ENCODE measurements around the gene ANP32E. TPM values are rescaled to one million over a fixed set of nuclear protein-coding genes. Genes with fewer than 3 reads are reported as not detected.

ANP32E gene
- total and polyA plus RNA-seq, 4 donors, result 8.8 to 41.5 (median 25.6) TPM

GRCh38 chr1:150180474-150180873 is 55.4 kb downstream of the ANP32E start:
- Histone ChIP-seq H3K4me1 (ENCODE audit: control insufficient read depth in 4 of 4, insufficient read depth in 4 of 4, low read length in 3 of 4) (no peaks in the 10 kb centered on the region), H3K9me3 (ENCODE audit: control insufficient read depth in 4 of 4, low read length in 3 of 4) (no peaks in the 10 kb centered on the region), H3K27me3 (ENCODE audit: control insufficient read depth in 4 of 4, insufficient read depth in 4 of 4, low read length in 3 of 4) (no peaks in the 10 kb centered on the region), H3K9ac (ENCODE audit: low read depth in 1 of 2, low read length in 2 of 2) (no peak overlapping the region), H3K27ac (ENCODE audit: low read depth in 1 of 2, low read length in 2 of 2) (no peak overlapping the region), H3K36me3 (ENCODE audit: control insufficient read depth in 4 of 4, insufficient read depth in 3 of 4, low read depth in 1 of 4, low read length in 3 of 4) (no peaks in the 10 kb centered on the region), H3K4me3 (ENCODE audit: low read depth in 1 of 3, low read length in 3 of 3) (no peak overlapping the region)
- WGBS, result 72% methylated on average over 5 of the region's 5 CpGs
- DNase-seq (ENCODE audit: low spot score), result no peak
- no peak for TF ChIP-seq ATF3 (IDR thresholded peaks at IDR 0.05)
- TF ChIP-seq FOXA1 (IDR thresholded peaks at IDR 0.05), result no peak
- TF ChIP-seq REST (IDR thresholded peaks at IDR 0.05), result no peak
- TF ChIP-seq SP1 (IDR thresholded peaks at IDR 0.05), result no peak
- no peak for TF ChIP-seq ZBTB33 (IDR thresholded peaks at IDR 0.05)
- TF ChIP-seq MAX (IDR thresholded peaks at IDR 0.05), result no peak
- TF ChIP-seq CTCF (IDR thresholded peaks at IDR 0.05; ENCODE audit: low read depth, low read length, missing input control), result no peak
- no peak for TF ChIP-seq YY1 (IDR thresholded peaks at IDR 0.05)
- no peak for TF ChIP-seq RAD21 (IDR thresholded peaks at IDR 0.05)
- TF ChIP-seq HNF4A (conservative IDR thresholded peaks at IDR 0.05), result no peak
- TF ChIP-seq EGR1 (IDR thresholded peaks at IDR 0.05; ENCODE audit: low read depth in 2 of 2), result no peak
- no peak for TF ChIP-seq JUND (IDR thresholded peaks at IDR 0.05)
- TF ChIP-seq RXRA (IDR thresholded peaks at IDR 0.05), result no peak
- TF ChIP-seq GABPA (IDR thresholded peaks at IDR 0.05 in 1 of 2, conservative IDR thresholded peaks at IDR 0.05 in 1 of 2), result no peak
- TF ChIP-seq NR2F2 (IDR thresholded peaks at IDR 0.05), result no peak

GRCh38 chr1:150179867-150180266 is 56.0 kb downstream of the ANP32E start:
- Histone ChIP-seq H3K9ac (ENCODE audit: low read depth in 1 of 2, low read length in 2 of 2) (no peak overlapping the region), H3K4me3 (ENCODE audit: low read depth in 1 of 3, low read length in 3 of 3) (no peak overlapping the region), H3K9me3 (ENCODE audit: control insufficient read depth in 4 of 4, low read length in 3 of 4) (no peaks in the 10 kb centered on the region), H3K27me3 (ENCODE audit: control insufficient read depth in 4 of 4, insufficient read depth in 4 of 4, low read length in 3 of 4) (no peaks in the 10 kb centered on the region), H3K27ac (ENCODE audit: low read depth in 1 of 2, low read length in 2 of 2) (no peak overlapping the region), H3K36me3 (ENCODE audit: control insufficient read depth in 4 of 4, insufficient read depth in 3 of 4, low read depth in 1 of 4, low read length in 3 of 4) (no peaks in the 10 kb centered on the region), H3K4me1 (ENCODE audit: control insufficient read depth in 4 of 4, insufficient read depth in 4 of 4, low read length in 3 of 4) (no peaks in the 10 kb centered on the region)
- TF ChIP-seq MAX (IDR thresholded peaks at IDR 0.05) (no peak), JUND (IDR thresholded peaks at IDR 0.05) (no peak), TAF1 (conservative IDR thresholded peaks at IDR 0.05) (no peak), ZBTB33 (IDR thresholded peaks at IDR 0.05) (no peak), REST (IDR thresholded peaks at IDR 0.05) (no peak), FOXA2 (IDR thresholded peaks at IDR 0.05) (no peak)
- DNase-seq (ENCODE audit: low spot score), result no peak
- 95% methylated on average over 7 of the region's 7 CpGs for WGBS

Data from liver (tissue), 9 donors.